Measurements from ENCODE around the gene CLCA4. TPM values are rescaled to one million over a fixed set of nuclear protein-coding genes. Genes with fewer than 3 reads are reported as not detected.

Gene CLCA4
- total RNA-seq, 1 donor from 2014 or later = not detected

GRCh38 chr1:86517336-86517735 lies 29.5 kb upstream of the CLCA4 start:
- Mint-ChIP-seq H3K36me3 (ENCODE audit: low read depth) (no peaks in the 10 kb centered on the region), H3K27me3 (ENCODE audit: low read depth) (no peaks in the 10 kb centered on the region), H3K4me3 (ENCODE audit: unreplicated experiment) (no peak overlapping the region), H3K4me1 (ENCODE audit: low read depth) (no peaks in the 10 kb centered on the region), H3K9me3 (ENCODE audit: low read depth) (no peaks in the 10 kb centered on the region), H3K27ac (ENCODE audit: unreplicated experiment) (no peak overlapping the region)
- TF ChIP-seq CTCF (IDR thresholded peaks at IDR 0.05) = no peak
- no peak for DNase-seq (ENCODE audit: low spot score)

GRCh38 chr1:86520789-86521521 lies 25.9 kb upstream of the CLCA4 start:
- H3K4me3 Mint-ChIP-seq (ENCODE audit: unreplicated experiment) = no peak overlapping the region
- TF ChIP-seq CTCF (IDR thresholded peaks at IDR 0.05) = no peak
- no peaks in the 10 kb centered on the region for H3K4me1 Mint-ChIP-seq (ENCODE audit: low read depth)
- no peaks in the 10 kb centered on the region for H3K36me3 Mint-ChIP-seq (ENCODE audit: low read depth)
- no peak overlapping the region for H3K27ac Mint-ChIP-seq (ENCODE audit: unreplicated experiment)
- H3K9me3 Mint-ChIP-seq (ENCODE audit: low read depth) = peaks cover 3% of the 10 kb centered on the region
- no peak for DNase-seq (ENCODE audit: low spot score)
- H3K27me3 Mint-ChIP-seq (ENCODE audit: low read depth) = no peaks in the 10 kb centered on the region

GRCh38 chr1:86521522-86521891 lies 25.4 kb upstream of the CLCA4 start:
- Mint-ChIP-seq H3K36me3 (ENCODE audit: low read depth) (no peaks in the 10 kb centered on the region), H3K27me3 (ENCODE audit: low read depth) (no peaks in the 10 kb centered on the region), H3K4me1 (ENCODE audit: low read depth) (no peaks in the 10 kb centered on the region), H3K9me3 (ENCODE audit: low read depth) (peaks cover 3% of the 10 kb centered on the region), H3K27ac (ENCODE audit: unreplicated experiment) (no peak overlapping the region), H3K4me3 (ENCODE audit: unreplicated experiment) (no peak overlapping the region)
- DNase-seq (ENCODE audit: low spot score) = no peak
- TF ChIP-seq CTCF (IDR thresholded peaks at IDR 0.05) = no peak

GRCh38 chr1:86522240-86522639 lies 24.6 kb upstream of the CLCA4 start:
- H3K27me3 Mint-ChIP-seq (ENCODE audit: low read depth) = no peaks in the 10 kb centered on the region
- H3K4me1 Mint-ChIP-seq (ENCODE audit: low read depth) = no peaks in the 10 kb centered on the region
- no peak for TF ChIP-seq CTCF (IDR thresholded peaks at IDR 0.05)
- DNase-seq (ENCODE audit: low spot score) = no peak
- H3K4me3 Mint-ChIP-seq (ENCODE audit: unreplicated experiment) = no peak overlapping the region
- peaks cover 3% of the 10 kb centered on the region for H3K9me3 Mint-ChIP-seq (ENCODE audit: low read depth)
- H3K36me3 Mint-ChIP-seq (ENCODE audit: low read depth) = no peaks in the 10 kb centered on the region
- H3K27ac Mint-ChIP-seq (ENCODE audit: unreplicated experiment) = no peak overlapping the region

- Mint-ChIP-seq H3K4me1 (ENCODE audit: low read depth) (no peaks in the 10 kb centered on the region), H3K4me3 (ENCODE audit: unreplicated experiment) (no peak overlapping the region), H3K9me3 (ENCODE audit: low read depth) (peaks cover 3% of the 10 kb centered on the region), H3K36me3 (ENCODE audit: low read depth) (no peaks in the 10 kb centered on the region), H3K27me3 (ENCODE audit: low read depth) (peaks cover 2% of the 10 kb centered on the region), H3K27ac (ENCODE audit: unreplicated experiment) (no peak overlapping the region)
- TF ChIP-seq CTCF (IDR thresholded peaks at IDR 0.05) = no peak
- peak; percentile 90 for DNase-seq (ENCODE audit: low spot score)
Measured at GRCh38 chr1:86523670-86524354, 23.1 kb upstream of the CLCA4 start.

All from chondrocyte (in vitro differentiated cells).